Upper lobe of left lung (tissue), 4 donors: ENCODE data around the gene LRRC52.

Experiments used
- POLR2A ChIP-seq, 4 donors: fragments of 450-650 bp; IDR thresholded peaks; one replicate each; pipeline ENCODE4 v1.5.1; 2016 to 2017; ENCODE audit warnings: antibody characterized with exemption in 4 of 4, mild to moderate bottlenecking in 2 of 4
- POLR2AphosphoS5 ChIP-seq, 2 donors: sonication (generic); formaldehyde crosslinking; IDR thresholded peaks; one replicate each; pipeline ENCODE4 v1.5.1; 2017; ENCODE audit warnings: antibody characterized with exemption in 2 of 2
- TF ChIP-seq, protein P1 (sequence below), 6 experiments: fragments of 450-650 bp in 4 of 6; fragments of 200-600 bp in 2 of 6; sonication (generic) in 2 of 6; IDR thresholded peaks; one replicate each; pipeline ENCODE4 v1.5.1; 2016 to 2019; ENCODE audit warnings: antibody characterized with exemption in 6 of 6

DNA sequence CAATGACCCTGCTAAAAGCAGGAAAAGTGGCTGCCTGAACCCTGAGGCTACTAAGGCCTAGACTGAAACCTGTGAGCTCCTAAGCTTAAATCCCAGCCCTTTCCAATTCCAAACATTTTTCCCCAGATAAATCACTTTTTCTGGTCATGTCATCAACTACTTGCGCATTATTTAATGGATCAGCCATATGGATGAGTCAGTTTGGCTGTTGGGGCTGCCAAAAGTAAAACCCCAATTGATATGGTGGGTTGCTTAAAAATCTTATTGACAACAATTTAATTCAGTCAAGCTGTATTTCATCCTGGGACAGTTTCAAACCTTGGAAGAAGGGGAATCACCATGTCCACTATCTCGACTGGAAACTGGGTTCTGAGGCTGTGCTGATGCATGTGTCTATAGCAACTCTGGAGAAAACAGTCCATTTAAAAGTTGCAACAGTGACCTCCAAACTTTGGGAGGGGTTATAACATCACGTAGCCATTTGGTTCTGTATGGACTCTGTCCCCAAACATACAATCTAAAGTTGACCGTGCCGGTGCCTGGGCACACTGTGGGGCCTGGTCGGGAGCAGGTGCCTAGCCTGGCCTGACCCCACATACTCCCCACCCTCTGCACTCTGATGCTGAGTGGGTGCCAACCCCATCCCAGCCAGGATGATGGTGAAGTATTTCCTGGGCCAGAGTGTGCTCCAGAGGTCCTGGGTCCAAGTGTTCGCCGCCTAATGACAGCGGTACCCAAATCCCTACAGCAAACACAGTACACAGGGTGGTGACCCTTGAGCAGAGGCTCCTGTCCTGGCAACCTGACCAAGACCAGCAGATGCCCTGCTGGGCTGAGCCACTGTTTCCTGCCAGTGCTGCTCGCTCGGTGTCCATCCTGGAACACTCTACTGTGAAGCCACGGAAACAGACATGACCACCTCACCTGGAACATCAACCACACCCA is 46.5 kb upstream of the LRRC52 start:
- TF ChIP-seq, protein P1, sequence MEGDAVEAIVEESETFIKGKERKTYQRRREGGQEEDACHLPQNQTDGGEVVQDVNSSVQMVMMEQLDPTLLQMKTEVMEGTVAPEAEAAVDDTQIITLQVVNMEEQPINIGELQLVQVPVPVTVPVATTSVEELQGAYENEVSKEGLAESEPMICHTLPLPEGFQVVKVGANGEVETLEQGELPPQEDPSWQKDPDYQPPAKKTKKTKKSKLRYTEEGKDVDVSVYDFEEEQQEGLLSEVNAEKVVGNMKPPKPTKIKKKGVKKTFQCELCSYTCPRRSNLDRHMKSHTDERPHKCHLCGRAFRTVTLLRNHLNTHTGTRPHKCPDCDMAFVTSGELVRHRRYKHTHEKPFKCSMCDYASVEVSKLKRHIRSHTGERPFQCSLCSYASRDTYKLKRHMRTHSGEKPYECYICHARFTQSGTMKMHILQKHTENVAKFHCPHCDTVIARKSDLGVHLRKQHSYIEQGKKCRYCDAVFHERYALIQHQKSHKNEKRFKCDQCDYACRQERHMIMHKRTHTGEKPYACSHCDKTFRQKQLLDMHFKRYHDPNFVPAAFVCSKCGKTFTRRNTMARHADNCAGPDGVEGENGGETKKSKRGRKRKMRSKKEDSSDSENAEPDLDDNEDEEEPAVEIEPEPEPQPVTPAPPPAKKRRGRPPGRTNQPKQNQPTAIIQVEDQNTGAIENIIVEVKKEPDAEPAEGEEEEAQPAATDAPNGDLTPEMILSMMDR (IDR thresholded peaks at IDR 0.05): no peak
- TF ChIP-seq POLR2A (IDR thresholded peaks at IDR 0.05): no peak
- TF ChIP-seq POLR2AphosphoS5 (IDR thresholded peaks at IDR 0.05): no peak
